H1 (cell line): ENCODE results near the gene CCDC33. TPM values are rescaled to one million over a fixed set of nuclear protein-coding genes. Genes with fewer than 3 reads are reported as not detected.

ENCODE experiments used
- CTCF ChIA-PET: fragments of 300-600 bp; sonication (Branson Sonifier 250); formaldehyde crosslinking; loops from one replicate; lab custom pipeline; 2021; ENCODE audit not compliant: partially characterized antibody; lab: Charles Lee
- POLR2A ChIA-PET: fragments of 300-600 bp; sonication (Branson Sonifier 250); formaldehyde crosslinking; loops from one replicate; lab custom pipeline; 2021; ENCODE audit warnings: inconsistent platforms; ENCODE audit not compliant: partially characterized antibody; lab: Charles Lee
- DNase-seq, 2 experiments: peaks; one replicate each; pipeline versions ENCODE4 v3.0.0 to v3.0.0-alpha.2; 2010 to 2022; ENCODE audit warnings: low spot score in 2 of 2, low read depth in 1 of 2, mixed read lengths in 1 of 2
- FAIRE-seq: peaks from 2 replicates; lab custom pipeline; 2011; peaks lifted over from hg19 to GRCh38; lab: Jason Lieb, UNC
- H2AFZ ChIP-seq: 2 replicates; pipeline ENCODE4 v1.8.1; 2012; ENCODE audit warnings: low read length, inconsistent platforms
- H2AK5ac ChIP-seq: 2 replicates; pipeline ENCODE4 v1.6.1; 2013; ENCODE audit warnings: low read depth, low read length
- H2BK120ac ChIP-seq: replicated peaks from 2 replicates; pipeline ENCODE3; 2013; ENCODE audit warnings: low read depth, low read length, inconsistent platforms
- H2BK12ac ChIP-seq: 2 replicates; pipeline ENCODE4 v1.6.1; 2013; ENCODE audit warnings: low read depth, low read length
- H2BK15ac ChIP-seq: 2 replicates; pipeline ENCODE4 v1.6.1; 2013; ENCODE audit warnings: low read length
- H2BK20ac ChIP-seq: 2 replicates; pipeline ENCODE4 v1.6.1; 2013; ENCODE audit warnings: low read length
- H2BK5ac ChIP-seq: 2 replicates; pipeline ENCODE4 v1.6.1; 2013; ENCODE audit warnings: low read depth, low read length
- H3K14ac ChIP-seq: 2 replicates; pipeline ENCODE4 v1.6.1; 2013; ENCODE audit warnings: inconsistent platforms; ENCODE audit not compliant: insufficient read length
- H3K18ac ChIP-seq: 2 replicates; pipeline ENCODE4 v1.6.1; 2013; ENCODE audit warnings: low read length; ENCODE audit errors: extremely low read depth
- H3K23ac ChIP-seq: 2 replicates; pipeline ENCODE4 v1.6.1; 2013; ENCODE audit warnings: inconsistent platforms; ENCODE audit not compliant: insufficient read length
- H3K23me2 ChIP-seq: 2 replicates; pipeline ENCODE4 v1.6.1; 2013; ENCODE audit warnings: low read depth, low read length
- H3K27ac ChIP-seq: 2 replicates; pipeline ENCODE4 v1.6.1; 2011; ENCODE audit warnings: low read depth, low read length, inconsistent platforms
- H3K27me3 ChIP-seq, 4 experiments: replicated peaks in 1 of 4; 1 replicate in 1 of 4; 2 replicates in 3 of 4; pipeline versions ENCODE4 v1.6.1 to v1.8.1; 2011 to 2013; ENCODE audit warnings: low read length in 3 of 4, mild to moderate bottlenecking in 3 of 4, inconsistent platforms in 2 of 4, mixed read lengths in 2 of 4, moderate library complexity in 1 of 4; ENCODE audit not compliant: control insufficient read depth in 3 of 4, insufficient read depth in 3 of 4; ENCODE audit errors: extremely low read depth in 1 of 4
- H3K36me3 ChIP-seq, 4 experiments: 2 replicates each; pipeline versions ENCODE4 v1.6.1 to v1.8.1; 2011 to 2013; ENCODE audit warnings: mild to moderate bottlenecking in 4 of 4, low read length in 3 of 4, moderate library complexity in 2 of 4, control low read depth in 1 of 4, inconsistent platforms in 1 of 4; ENCODE audit not compliant: insufficient read depth in 4 of 4, control insufficient read depth in 2 of 4
- H3K4ac ChIP-seq: replicated peaks from 2 replicates; pipeline ENCODE3; 2013; ENCODE audit warnings: low read length, low read depth, mixed read lengths, inconsistent platforms; ENCODE audit not compliant: insufficient read length
- H3K4me1 ChIP-seq, 4 experiments: replicated peaks in 1 of 4; 1 replicate in 1 of 4; 2 replicates in 3 of 4; pipeline versions ENCODE4 v1.6.1 to v1.8.1; 2011 to 2013; ENCODE audit warnings: low read length in 3 of 4, inconsistent platforms in 2 of 4, mixed read lengths in 1 of 4; ENCODE audit not compliant: insufficient read depth in 4 of 4, control insufficient read depth in 3 of 4
- H3K4me2 ChIP-seq, 2 experiments: 2 replicates each; pipeline versions ENCODE4 v1.6.1 to v1.8.1; 2011 to 2013; ENCODE audit warnings: low read depth in 2 of 2, low read length in 2 of 2, control low read depth in 1 of 2, inconsistent platforms in 1 of 2, mild to moderate bottlenecking in 1 of 2; ENCODE audit not compliant: insufficient read depth in 1 of 2
- H3K4me3 ChIP-seq, 4 experiments: fragments of 200-600, 300-600 bp in 1 of 4; sonication (generic), shearing (Covaris generic), sonication (Bioruptor Twin) in 1 of 4; 2 replicates each; pipeline versions ENCODE4 v1.5.1 to v1.8.1; 2011 to 2016; ENCODE audit warnings: low read length in 4 of 4, low read depth in 3 of 4, control low read depth in 2 of 4, inconsistent platforms in 2 of 4, mild to moderate bottlenecking in 2 of 4, mixed read lengths in 1 of 4, moderate library complexity in 1 of 4; ENCODE audit not compliant: insufficient read depth in 2 of 4; ENCODE audit errors: extremely low read depth in 1 of 4
- H3K56ac ChIP-seq: replicated peaks from 2 replicates; pipeline ENCODE3; 2013; ENCODE audit warnings: low read depth, mild to moderate bottlenecking, mixed read lengths, low read length, inconsistent platforms; ENCODE audit not compliant: insufficient read length
- H3K79me1 ChIP-seq: 2 replicates; pipeline ENCODE4 v1.6.1; 2013; ENCODE audit warnings: low read depth, low read length, control low read depth
- H3K79me2 ChIP-seq, 2 experiments: 2 replicates each; pipeline versions ENCODE4 v1.6.1 to v1.8.1; 2012 to 2013; ENCODE audit warnings: low read length in 2 of 2, mild to moderate bottlenecking in 2 of 2, inconsistent platforms in 1 of 2; ENCODE audit not compliant: insufficient read depth in 2 of 2, control insufficient read depth in 1 of 2
- H3K9ac ChIP-seq, 4 experiments: replicated peaks in 1 of 4; 1 replicate in 1 of 4; 2 replicates in 3 of 4; pipeline versions ENCODE4 v1.6.1 to v1.8.1; 2011 to 2013; ENCODE audit warnings: low read depth in 3 of 4, low read length in 3 of 4, control low read depth in 2 of 4, mild to moderate bottlenecking in 2 of 4, moderate library complexity in 2 of 4, inconsistent platforms in 1 of 4; ENCODE audit errors: extremely low read depth in 1 of 4
- H3K9me3 ChIP-seq, 2 experiments: 2 replicates each; pipeline versions ENCODE4 v1.6.1 to v1.8.1; 2012 to 2013; ENCODE audit warnings: mild to moderate bottlenecking in 2 of 2, moderate library complexity in 2 of 2, control low read depth in 1 of 2, inconsistent platforms in 1 of 2, low read depth in 1 of 2, low read length in 1 of 2, mixed read lengths in 1 of 2; ENCODE audit not compliant: insufficient read depth in 2 of 2
- H4K20me1 ChIP-seq, 2 experiments: replicated peaks in 1 of 2; 2 replicates each; pipeline versions ENCODE3 to v1.8.1; 2011 to 2013; ENCODE audit warnings: inconsistent platforms in 2 of 2, low read length in 2 of 2, mild to moderate bottlenecking in 1 of 2; ENCODE audit not compliant: insufficient read depth in 2 of 2, control insufficient read depth in 1 of 2
- H4K5ac ChIP-seq: 2 replicates; pipeline ENCODE4 v1.6.1; 2013; ENCODE audit warnings: low read length, low read depth, mixed read lengths, inconsistent platforms; ENCODE audit not compliant: insufficient read length
- H4K8ac ChIP-seq: 2 replicates; pipeline ENCODE4 v1.8.0; 2013; ENCODE audit warnings: mild to moderate bottlenecking, moderate library complexity, low read length, inconsistent platforms; ENCODE audit not compliant: insufficient read depth; ENCODE audit errors: extremely low read depth
- H4K91ac ChIP-seq: replicated peaks from 2 replicates; pipeline ENCODE3; 2013; ENCODE audit warnings: low read length, mixed read lengths, inconsistent platforms; ENCODE audit not compliant: insufficient read length
- KDM4A ChIP-seq: IDR thresholded peaks from one replicate; pipeline ENCODE4 v1.7.1; 2012; ENCODE audit warnings: low read depth, mild to moderate bottlenecking, moderate library complexity, low read length, inconsistent platforms; ENCODE audit not compliant: severe bottlenecking
- POLR2A ChIP-seq, 2 experiments: IDR thresholded peaks; 1 replicate in 1 of 2; 2 replicates in 1 of 2; pipeline ENCODE4 v1.6.1; 2011; ENCODE audit warnings: low read depth in 2 of 2, low read length in 2 of 2, mild to moderate bottlenecking in 2 of 2; ENCODE audit errors: control extremely low read depth in 1 of 2
- RXRA ChIP-seq: IDR thresholded peaks from 2 replicates; pipeline ENCODE4 v1.6.1; 2011; ENCODE audit warnings: low read depth, mild to moderate bottlenecking, low read length, moderate library complexity; ENCODE audit not compliant: insufficient read depth
- YY1 ChIP-seq: IDR thresholded peaks from 2 replicates; pipeline ENCODE4 v1.6.1; 2011; ENCODE audit warnings: low read depth, mild to moderate bottlenecking, low read length
- WGBS, 2 experiments: shearing (Covaris generic) in 1 of 2; methylation state at CpG; one replicate each; pipeline versions ENCODE4 v1.1.6 to v1.1.7; 2013 to 2015; ENCODE audit warnings: low lambda C conversion rate in 2 of 2, mixed read lengths in 2 of 2, inconsistent platforms in 1 of 2, low coverage in 1 of 2, missing lambda C conversion rate in 1 of 2; ENCODE audit not compliant: insufficient replicate concordance in 2 of 2, insufficient coverage in 1 of 2, insufficient read length in 1 of 2; ENCODE audit errors: extremely low coverage in 1 of 2, missing lambda C conversion rate in 1 of 2; 5-methylcytosine and 5-hydroxymethylcytosine counted together
- polyA plus RNA-seq, 7 experiments: library from polyadenylated mRNA; depleted of rRNA in 3 of 7; stranded (reverse) in 5 of 7; unstranded in 2 of 7; fragments of >200 nt in 5 of 7; fragments of 200-250 nt in 2 of 7; gene quantifications; 1 replicate in 5 of 7; 2 replicates in 1 of 7; 4 replicates in 1 of 7; pipeline versions ENCODE4 v1.2.1 to v1.2.3, GENCODE V29; 2011 to 2013; ENCODE audit warnings: missing spikeins in 2 of 7, mixed read lengths in 2 of 7
- total RNA-seq: library from RNA; stranded (reverse); fragmentation: NEBNext Ultra II Directional; extraction: Animal tissue kit (Norgen Biotek cat#: 25700); gene quantifications from 2 replicates; pipeline ENCODE4 v1.2.1, GENCODE V29; 2021

Gene CCDC33
- total and polyA plus RNA-seq, 2 of the 8 experiments (the other 6 are each of a cell fraction or from before 2014, with no cell fraction given): 2.0 to 2.7 TPM

- Histone ChIP-seq H2BK120ac (no peak overlapping the region), H3K4me3 (no peak overlapping the region), H3K9me3 (no peaks in the 10 kb centered on the region; a peak in 1 of 4 replicates), H3K14ac (no peak overlapping the region), H2AK5ac (no peak overlapping the region), H2BK12ac (peak overlapping the region; percentile 90; the same call in 1 of the 2 replicates), H3K56ac (no peak overlapping the region), H2AFZ (peak overlapping the region; percentile 48; the same call in 1 of the 2 replicates), H3K27me3 (peaks cover 0 to 3% (median under 1%) of the 10 kb centered on the region in 4 experiments; a peak in 2 of 7 replicates), H4K91ac (peak overlapping the region; percentile 91), H3K18ac (peak overlapping the region; percentile 60), H4K5ac (no peak overlapping the region), H3K9ac (no peak overlapping the region), H3K27ac (no peak overlapping the region), H4K20me1 (no peaks in the 10 kb centered on the region), H4K8ac (no peak overlapping the region; the same call in 1 of the 2 replicates), H3K4me1 (peaks cover 3 to 26% (median 21%) of the 10 kb centered on the region in 4 experiments), H3K23me2 (no peaks in the 10 kb centered on the region), H3K4ac (no peak overlapping the region), H3K79me1 (no peaks in the 10 kb centered on the region), H2BK15ac (0 out of 2 replicates have a peak overlapping the region, but pooled peaks have one; percentile 72), H3K79me2 (no peaks in the 10 kb centered on the region), H3K36me3 (no peaks in the 10 kb centered on the region), H2BK20ac (peak overlapping the region; percentile 87; the same call in 1 of the 2 replicates), H2BK5ac (peak overlapping the region; percentile 71; the same call in 1 of the 2 replicates), H3K4me2 (peak overlapping the region; percentile 10 to 24; a peak in 2 of 4 replicates), H3K23ac (no peak overlapping the region)
- DNase-seq: no peak
- TF ChIP-seq POLR2A (IDR thresholded peaks at IDR 0.05; ENCODE audit: control extremely low read depth in 1 of 2, low read depth in 2 of 2, low read length in 2 of 2) (no peak), YY1 (0 out of 2 replicates have a peak, but pooled peaks have one; percentile 26), KDM4A (no peak), RXRA (0 out of 2 replicates have a peak, but pooled peaks have one; percentile 55)
- POLR2A ChIA-PET: interaction anchor here (1.1 to 4.6 kb wide), 4 partner anchors 9 to 190 kb away, joined by 4 to 19 read pairs (median 5); no protein-coding TSS in a partner anchor
- 63% methylated on average over 7 of the region's 8 CpGs; no CpG with 5 or more reads in 1 of the 2 experiments for WGBS, 2 experiments
- FAIRE-seq: peak; percentile 68
- CTCF ChIA-PET: interaction anchor here (0.8 to 18.1 kb wide), 33 partner anchors 8 to 374 kb away, joined by 3 to 353 read pairs (median 7); partner anchors contain the start of genes ISLR and ISLR2
Measured at GRCh38 chr15:74319596-74320351, 83.6 kb downstream of the CCDC33 start.
